ENCODE measurements around the gene IQSEC3. TPM values are rescaled to one million over a fixed set of nuclear protein-coding genes. Genes with fewer than 3 reads are reported as not detected.
A peak's percentile ranks its signal among the peaks of the same experiment; 100 is the strongest.
"Not testable (repeated sequence)": the region's sequence is repeated elsewhere in the genome, so short reads cannot be mapped to it uniquely, and the experiment has no call there.

The IQSEC3 gene
- total RNA-seq, 2 experiments from 2014 or later = 2.0 to 2.2 TPM

- CTCF ChIA-PET = no interaction called here
- Mint-ChIP-seq H3K27ac (no peak overlapping the region), H3K4me3 (no peak overlapping the region), H3K4me1 (no peaks in the 10 kb centered on the region), H3K27me3 (peaks cover 47% of the 10 kb centered on the region), H3K9me3 (ENCODE audit: low read depth) (no peaks in the 10 kb centered on the region), H3K36me3 (no peaks in the 10 kb centered on the region)
- ATAC-seq (no peak), DNase-seq (no peak)
Measured at GRCh38 chr12:210277-211141, 143.9 kb downstream of the IQSEC3 start.

- ATAC-seq = no peak
- no peak overlapping the region for H3K4me3 Mint-ChIP-seq
- H3K27me3 Mint-ChIP-seq = peaks cover 42% of the 10 kb centered on the region
- no peaks in the 10 kb centered on the region for H3K9me3 Mint-ChIP-seq (ENCODE audit: low read depth)
- no peaks in the 10 kb centered on the region for H3K36me3 Mint-ChIP-seq
- CTCF ChIA-PET = interaction anchor here (1.0 kb wide), 1 partner anchor 22 kb away, joined by 4 read pairs; no protein-coding TSS in a partner anchor
- no peak overlapping the region for H3K27ac Mint-ChIP-seq
- H3K4me1 Mint-ChIP-seq = no peaks in the 10 kb centered on the region
- DNase-seq = no peak
Measured at GRCh38 chr12:211142-211465, 144.5 kb downstream of the IQSEC3 start.

DNA sequence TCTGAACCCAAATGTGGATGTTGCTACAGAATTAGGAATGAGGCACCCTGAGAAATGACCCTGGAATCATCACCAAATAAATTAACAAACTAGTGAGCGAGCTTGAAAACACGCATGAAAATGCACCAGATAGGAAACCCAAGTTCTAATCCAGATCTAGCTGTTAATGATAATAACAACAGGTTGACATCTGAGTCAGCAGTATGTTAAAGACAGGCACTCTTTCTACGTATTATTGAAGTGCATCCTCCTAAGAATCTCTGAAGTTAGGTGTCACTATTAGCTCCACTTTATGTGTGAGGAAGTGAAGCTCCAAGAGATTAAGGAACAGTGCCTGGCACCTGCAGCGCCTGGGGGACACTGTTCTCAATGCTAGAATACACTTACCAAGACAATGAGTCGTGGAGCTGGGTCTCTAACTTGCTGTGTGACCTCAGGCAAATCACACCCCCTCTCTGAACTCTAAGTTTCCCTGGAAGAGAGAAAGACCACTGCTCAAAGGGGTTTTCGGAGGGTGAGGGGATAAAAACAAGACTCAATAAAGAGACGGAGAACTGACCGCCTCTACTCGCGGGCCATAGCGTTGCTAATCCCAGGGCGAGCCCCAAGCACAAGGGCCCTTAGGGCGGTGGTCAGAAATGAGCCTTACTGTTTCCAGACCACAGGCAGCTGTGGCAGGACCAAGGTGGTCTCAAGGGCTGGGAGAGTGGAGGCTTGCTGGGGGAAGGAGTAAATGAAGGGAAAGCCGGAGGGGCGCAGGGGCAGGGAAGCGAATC lies 145.3 kb downstream of the IQSEC3 start:
- Mint-ChIP-seq H3K9me3 (ENCODE audit: low read depth) (no peaks in the 10 kb centered on the region), H3K27ac (no peak overlapping the region), H3K4me3 (no peak overlapping the region), H3K36me3 (no peaks in the 10 kb centered on the region), H3K4me1 (no peaks in the 10 kb centered on the region), H3K27me3 (peaks cover 39% of the 10 kb centered on the region)
- ATAC-seq (no peak), DNase-seq (no peak)
- CTCF ChIA-PET = interaction anchor here (1.0 kb wide), 1 partner anchor 23 kb away, joined by 4 read pairs; no protein-coding TSS in a partner anchor

DNA sequence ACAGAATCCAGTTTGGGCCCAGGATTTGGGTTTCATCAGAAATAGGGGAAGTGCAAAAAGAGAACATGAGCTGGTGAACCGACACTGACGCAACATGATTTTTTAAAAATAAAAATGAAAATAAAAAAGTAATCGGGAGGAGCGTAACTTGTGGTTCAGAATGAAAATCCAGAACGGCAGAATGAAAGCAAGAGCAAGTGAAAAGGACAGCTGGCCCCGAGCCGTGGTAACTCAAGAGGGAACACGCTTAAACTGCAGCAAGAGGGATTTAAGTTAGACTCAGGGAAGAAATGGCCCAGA lies 145.8 kb downstream of the IQSEC3 start:
- H3K27me3 Mint-ChIP-seq = peaks cover 43% of the 10 kb centered on the region
- H3K36me3 Mint-ChIP-seq = no peaks in the 10 kb centered on the region
- H3K4me3 Mint-ChIP-seq = no peak overlapping the region
- no peaks in the 10 kb centered on the region for H3K9me3 Mint-ChIP-seq (ENCODE audit: low read depth)
- DNase-seq (no peak), ATAC-seq (no peak)
- no peaks in the 10 kb centered on the region for H3K4me1 Mint-ChIP-seq
- CTCF ChIA-PET = interaction anchor here (1.0 kb wide), 1 partner anchor 23 kb away, joined by 4 read pairs; no protein-coding TSS in a partner anchor
- no peak overlapping the region for H3K27ac Mint-ChIP-seq

DNA sequence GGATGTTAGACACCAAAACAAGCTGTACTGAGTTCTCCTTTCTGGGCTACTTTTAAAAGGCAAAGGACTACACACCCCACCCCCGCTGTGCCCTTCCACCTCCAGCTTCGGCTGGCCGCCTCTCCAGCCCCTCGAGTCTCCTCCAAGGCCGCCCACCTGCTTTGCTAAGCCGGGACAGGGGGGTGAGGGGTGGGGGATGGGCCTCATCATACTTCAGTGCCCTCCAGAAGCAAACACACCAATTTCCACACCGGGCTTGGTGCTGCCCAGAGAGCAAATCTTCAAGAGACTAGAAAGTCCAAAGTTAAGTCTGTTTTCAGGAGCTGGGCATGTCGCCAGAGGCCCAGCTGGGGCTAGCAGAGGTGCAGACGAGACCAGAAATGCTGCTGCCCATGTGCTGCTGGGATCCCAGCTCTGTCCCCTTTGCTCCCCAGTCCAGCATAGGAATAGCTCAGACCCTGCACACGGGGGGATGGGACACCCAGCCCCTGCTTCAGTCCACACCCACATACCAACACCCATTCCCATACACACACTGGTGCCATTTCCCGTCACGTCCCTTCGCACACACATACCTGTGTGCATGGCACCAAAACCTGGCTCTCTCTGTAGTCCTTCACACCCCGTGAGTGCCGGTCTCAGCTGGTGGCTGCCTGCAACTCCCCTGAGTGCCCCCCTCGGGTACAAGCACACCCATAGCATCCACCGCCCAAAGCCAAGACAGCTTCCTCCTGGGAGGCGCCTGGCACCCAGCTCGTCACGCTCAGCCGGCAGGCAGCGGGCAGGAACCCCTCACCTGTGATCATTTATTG lies 146.4 kb downstream of the IQSEC3 start:
- Mint-ChIP-seq H3K27me3 (peaks cover 43% of the 10 kb centered on the region), H3K4me1 (no peaks in the 10 kb centered on the region), H3K9me3 (ENCODE audit: low read depth) (no peaks in the 10 kb centered on the region), H3K27ac (no peak overlapping the region), H3K36me3 (no peaks in the 10 kb centered on the region), H3K4me3 (no peak overlapping the region)
- CTCF ChIA-PET = no interaction called here
- ATAC-seq (no peak), DNase-seq (no peak)

- H3K27me3 Mint-ChIP-seq = peaks cover 38% of the 10 kb centered on the region
- H3K4me1 Mint-ChIP-seq = no peaks in the 10 kb centered on the region
- ATAC-seq = no peak
- DNase-seq = no peak
- CTCF ChIA-PET = no interaction called here
- no peak overlapping the region for H3K27ac Mint-ChIP-seq
- H3K9me3 Mint-ChIP-seq (ENCODE audit: low read depth) = no peaks in the 10 kb centered on the region
- H3K4me3 Mint-ChIP-seq = no peak overlapping the region
- no peaks in the 10 kb centered on the region for H3K36me3 Mint-ChIP-seq
Measured at GRCh38 chr12:213527-213932, 147.0 kb downstream of the IQSEC3 start.

- Mint-ChIP-seq H3K27me3 (peaks cover 35% of the 10 kb centered on the region), H3K9me3 (ENCODE audit: low read depth) (no peaks in the 10 kb centered on the region), H3K36me3 (no peaks in the 10 kb centered on the region), H3K27ac (no peak within 1 kb of the TSS), H3K4me3 (no peak within 1 kb of the TSS), H3K4me1 (no peaks in the 10 kb centered on the region)
- ATAC-seq (no peak), DNase-seq (no peak)
- CTCF ChIA-PET = no interaction called here
Measured at GRCh38 chr12:214003-214741, 147.6 kb downstream of the IQSEC3 start, which contains the start of gene SLC6A12. Gene SLC6A12 (minus strand): TSS chr12:214157. CDS start chr12:209986, 4,171 bp downstream.

DNA sequence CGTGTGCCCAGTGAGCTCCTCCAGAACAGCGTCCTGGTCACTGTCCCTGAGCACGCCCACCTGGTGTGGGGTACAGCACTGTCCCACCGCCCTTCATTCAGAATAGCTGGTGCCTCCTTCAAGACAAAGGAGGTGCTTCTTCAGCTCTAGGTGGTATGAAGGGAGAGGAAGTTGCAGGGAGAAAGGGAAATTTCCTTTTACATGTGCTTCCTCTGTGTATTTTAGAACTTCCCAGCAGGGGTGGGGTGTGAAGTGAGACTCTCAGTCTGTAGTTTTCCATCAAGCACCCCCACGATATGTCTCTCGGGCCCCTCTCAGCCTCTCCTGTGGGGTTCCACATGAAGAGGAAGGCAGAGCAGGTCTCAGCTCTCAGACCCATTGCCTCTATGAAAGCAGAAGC lies 148.5 kb downstream of the IQSEC3 start:
- H3K9me3 Mint-ChIP-seq (ENCODE audit: low read depth) = no peaks in the 10 kb centered on the region
- CTCF ChIA-PET = no interaction called here
- H3K4me1 Mint-ChIP-seq = no peaks in the 10 kb centered on the region
- H3K4me3 Mint-ChIP-seq = no peak overlapping the region
- H3K27me3 Mint-ChIP-seq = peaks cover 35% of the 10 kb centered on the region
- H3K36me3 Mint-ChIP-seq = no peaks in the 10 kb centered on the region
- DNase-seq (no peak), ATAC-seq (no peak)
- H3K27ac Mint-ChIP-seq = no peak overlapping the region

DNA sequence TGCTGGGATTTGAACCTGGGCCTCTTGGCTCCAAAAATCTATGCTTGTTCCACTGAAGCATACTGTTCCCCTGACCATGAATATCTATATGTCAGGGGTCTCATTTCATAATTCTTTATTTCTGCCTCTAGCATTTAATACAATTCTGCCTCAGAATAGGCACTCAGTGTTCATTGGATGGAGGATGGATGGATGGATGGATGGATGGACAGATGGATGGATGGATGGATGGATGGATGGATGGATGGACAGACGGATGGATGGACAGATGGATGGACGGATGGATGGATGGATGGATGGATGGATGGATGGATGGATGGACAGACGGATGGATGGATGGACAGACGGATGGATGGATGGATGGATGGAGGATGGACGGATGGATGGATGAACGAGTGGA lies 150.5 kb downstream of the IQSEC3 start:
- CTCF ChIA-PET; H3K4me3 Mint-ChIP-seq; ATAC-seq; DNase-seq; H3K27ac Mint-ChIP-seq; H3K9me3 Mint-ChIP-seq (ENCODE audit: low read depth); H3K4me1 Mint-ChIP-seq; H3K36me3 Mint-ChIP-seq: not testable (repeated sequence)
- H3K27me3 Mint-ChIP-seq = peaks cover 24% of the 10 kb centered on the region

GRCh38 chr12:218221-218620 lies 151.7 kb downstream of the IQSEC3 start:
- Mint-ChIP-seq H3K27me3 (peaks cover 13% of the 10 kb centered on the region), H3K27ac (no peak overlapping the region)

GRCh38 chr12:218728-219590 lies 152.4 kb downstream of the IQSEC3 start:
- no peak overlapping the region for H3K27ac Mint-ChIP-seq
- H3K9me3 Mint-ChIP-seq (ENCODE audit: low read depth) = no peaks in the 10 kb centered on the region
- peaks cover 11% of the 10 kb centered on the region for H3K27me3 Mint-ChIP-seq
- ATAC-seq (no peak), DNase-seq (no peak)
- CTCF ChIA-PET = interaction anchor here (0.6 to 1.7 kb wide), 7 partner anchors 9 to 109 kb away, joined by 3 to 7 read pairs (median 4); no protein-coding TSS in a partner anchor
- no peak overlapping the region for H3K4me3 Mint-ChIP-seq
- H3K36me3 Mint-ChIP-seq = no peaks in the 10 kb centered on the region
- H3K4me1 Mint-ChIP-seq = no peaks in the 10 kb centered on the region

More at GRCh38 chr12:218221-218620, 151.7 kb downstream of the IQSEC3 start:
- Mint-ChIP-seq H3K36me3 (no peaks in the 10 kb centered on the region), H3K4me1 (no peaks in the 10 kb centered on the region), H3K9me3 (ENCODE audit: low read depth) (no peaks in the 10 kb centered on the region), H3K4me3 (no peak overlapping the region)
- CTCF ChIA-PET = no interaction called here
- ATAC-seq (no peak), DNase-seq (no peak)

DNA sequence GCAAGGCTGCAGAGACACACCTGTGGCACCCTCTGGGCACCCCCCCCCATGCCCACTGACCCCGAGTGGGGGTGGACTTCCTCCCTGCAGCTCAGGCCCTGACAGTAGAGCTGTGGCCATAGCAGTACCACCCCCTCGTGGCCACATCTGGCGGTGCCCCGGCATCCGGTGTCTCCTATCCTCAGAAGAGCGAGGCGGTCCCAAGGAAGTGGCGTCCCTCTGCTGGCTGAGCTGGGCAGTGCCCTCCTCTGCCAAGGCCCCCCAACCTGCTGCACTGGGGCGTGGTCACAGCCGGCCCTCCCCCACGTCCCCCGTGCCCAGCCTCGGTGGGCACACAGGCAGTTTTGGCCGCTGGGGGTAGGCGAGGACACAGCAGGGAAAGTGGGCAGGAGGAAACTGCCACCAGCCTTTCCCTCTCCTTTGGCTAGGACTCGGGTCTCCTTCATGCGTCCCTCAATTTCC lies 153.4 kb downstream of the IQSEC3 start:
- peak; percentile 97 for ATAC-seq
- H3K9me3 Mint-ChIP-seq (ENCODE audit: low read depth) = no peaks in the 10 kb centered on the region
- no peaks in the 10 kb centered on the region for H3K36me3 Mint-ChIP-seq
- H3K27ac Mint-ChIP-seq = no peak overlapping the region
- H3K4me1 Mint-ChIP-seq = no peaks in the 10 kb centered on the region
- H3K27me3 Mint-ChIP-seq = peaks cover 8% of the 10 kb centered on the region
- DNase-seq = peak; percentile 86
- H3K4me3 Mint-ChIP-seq = no peak overlapping the region
- CTCF ChIA-PET = interaction anchor here (0.6 to 1.7 kb wide), 9 partner anchors 9 to 110 kb away, joined by 3 to 7 read pairs (median 4); no protein-coding TSS in a partner anchor

All from activated CD8-positive, alpha-beta memory T cell treated with anti-CD3 and anti-CD28 coated beads, Interleukin-2, amount 10 ng/mL, durations not matched to agents 7 days and 5 days (primary cell).